ENCODE measurements around the gene TMA16.

Gene TMA16

DNA sequence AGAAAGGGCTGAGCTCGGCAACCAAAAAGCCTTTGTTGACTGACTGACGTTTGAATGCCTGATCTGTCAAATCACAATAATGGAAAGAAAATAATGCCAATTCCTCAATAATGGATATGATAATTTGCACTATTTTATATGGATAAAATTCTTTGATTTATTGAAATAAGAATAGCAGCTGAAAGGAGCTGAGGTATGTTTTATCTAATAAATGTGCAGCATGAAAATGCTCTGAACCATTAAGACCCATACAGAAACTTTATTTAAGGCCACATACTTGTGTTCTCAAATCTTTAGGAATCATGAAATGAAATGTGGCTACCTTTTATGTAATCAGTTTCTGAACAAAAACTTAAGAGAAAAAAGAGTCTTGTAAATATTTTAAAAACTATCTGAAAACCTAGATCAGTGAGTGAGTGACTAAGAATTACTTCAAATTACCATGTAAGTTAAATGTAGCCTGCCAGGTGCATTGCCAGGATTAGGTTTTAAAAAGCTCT lies 69.8 kb downstream of the TMA16 start:
- Histone ChIP-seq H3K9me3 (ENCODE audit: control insufficient read depth, low read length) (no peaks in the 10 kb centered on the region), H2BK120ac (ENCODE audit: low read depth, low read length) (no peak overlapping the region), H3K27ac (ENCODE audit: low read length, poor library complexity, severe bottlenecking) (no peak overlapping the region), H3K4me2 (ENCODE audit: low read length, poor library complexity, severe bottlenecking) (no peak overlapping the region), H3K4me1 (ENCODE audit: control insufficient read depth, insufficient read depth, low read depth, low read length) (no peaks in the 10 kb centered on the region), H2AFZ (ENCODE audit: low read depth, low read length) (no peak overlapping the region), H3K23ac (ENCODE audit: low read length in 2 of 2) (no peak overlapping the region), H4K91ac (ENCODE audit: low read length) (no peak overlapping the region), H2BK5ac (ENCODE audit: low read depth, low read length, poor library complexity, severe bottlenecking) (no peak overlapping the region), H3K14ac (ENCODE audit: low read length in 2 of 2) (no peak overlapping the region), H3K4me3 (ENCODE audit: insufficient read depth in 1 of 2, low read depth in 1 of 2, low read length in 2 of 2) (no peak overlapping the region), H3K27me3 (ENCODE audit: control insufficient read depth in 1 of 2, insufficient read depth in 1 of 2, low read length in 2 of 2) (no peaks in the 10 kb centered on the region), H3K18ac (ENCODE audit: low read depth in 1 of 2, low read length in 2 of 2) (no peak overlapping the region), H2AK5ac (ENCODE audit: low read length, severe bottlenecking) (no peak overlapping the region), H3K9ac (ENCODE audit: low read length) (no peak overlapping the region), H3K36me3 (ENCODE audit: control insufficient read depth in 1 of 2, insufficient read depth in 2 of 2, low read depth in 1 of 2, low read length in 2 of 2) (no peaks in the 10 kb centered on the region), H4K8ac (ENCODE audit: low read length) (no peak overlapping the region), H2BK15ac (ENCODE audit: low read depth, poor library complexity, severe bottlenecking) (no peak overlapping the region), H2BK12ac (ENCODE audit: low read length in 2 of 2) (no peak overlapping the region), H3K79me1 (replicated peaks; ENCODE audit: low read length, poor library complexity, severe bottlenecking) (no peaks in the 10 kb centered on the region), H3K4ac (ENCODE audit: low read depth in 1 of 2, low read length in 2 of 2) (no peak overlapping the region)
- no peak for DNase-seq
- 100% methylated on average over 1 of the region's 2 CpGs for WGBS

DNA sequence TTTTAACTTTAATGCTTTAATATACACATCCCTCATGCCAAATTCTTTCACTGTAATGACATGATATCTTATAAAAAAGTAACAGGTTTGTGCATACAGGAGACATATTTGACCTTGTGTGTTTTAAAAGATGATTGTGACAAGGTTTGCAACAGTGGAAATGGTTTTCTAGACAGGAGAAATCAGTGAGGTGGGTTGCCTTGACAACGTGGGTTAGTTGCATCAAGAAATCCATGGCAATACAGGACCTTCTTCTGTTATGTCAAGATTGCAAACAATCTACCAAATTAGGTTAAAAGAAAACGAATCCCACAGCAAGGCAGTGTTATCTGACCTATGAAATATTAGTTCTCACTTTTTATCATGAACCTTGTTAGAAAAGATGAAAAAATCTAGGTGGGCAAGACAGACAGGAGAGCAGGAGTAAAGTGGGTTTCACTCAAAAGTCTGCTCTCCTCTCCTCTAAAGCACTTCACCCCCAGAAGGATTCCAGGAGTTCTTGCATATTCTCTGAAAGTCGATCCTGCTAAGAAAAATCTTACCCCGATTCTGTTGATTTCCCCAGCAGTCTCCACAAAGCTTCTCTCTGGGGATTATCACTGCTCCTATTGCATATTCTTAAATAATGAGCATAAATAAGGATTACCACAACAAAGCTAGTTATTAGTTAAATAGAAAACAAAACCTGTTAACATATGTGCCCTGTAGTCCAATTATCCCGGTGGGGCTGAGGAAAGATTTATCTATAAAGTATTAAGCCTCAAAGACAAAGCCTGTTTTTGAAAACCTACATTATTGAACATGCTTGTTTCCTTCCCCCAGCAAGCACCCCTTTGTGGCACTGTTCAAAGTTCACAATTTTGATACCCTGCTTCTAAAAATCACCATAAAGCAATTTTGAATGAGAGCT lies 71.0 kb downstream of the TMA16 start:
- H2AFZ ChIP-seq (ENCODE audit: low read depth, low read length): no peak overlapping the region
- H3K4me1 ChIP-seq (ENCODE audit: control insufficient read depth, insufficient read depth, low read depth, low read length): no peaks in the 10 kb centered on the region
- no peaks in the 10 kb centered on the region for H3K27me3 ChIP-seq (ENCODE audit: control insufficient read depth in 1 of 2, insufficient read depth in 1 of 2, low read length in 2 of 2)
- no peak overlapping the region for H2BK5ac ChIP-seq (ENCODE audit: low read depth, low read length, poor library complexity, severe bottlenecking)
- no peak overlapping the region for H3K27ac ChIP-seq (ENCODE audit: low read length, poor library complexity, severe bottlenecking)
- H3K18ac ChIP-seq (ENCODE audit: low read depth in 1 of 2, low read length in 2 of 2): no peak overlapping the region
- no peak overlapping the region for H2AK5ac ChIP-seq (ENCODE audit: low read length, severe bottlenecking)
- H2BK120ac ChIP-seq (ENCODE audit: low read depth, low read length): no peak overlapping the region
- no peaks in the 10 kb centered on the region for H3K36me3 ChIP-seq (ENCODE audit: control insufficient read depth in 1 of 2, insufficient read depth in 2 of 2, low read depth in 1 of 2, low read length in 2 of 2)
- no peak overlapping the region for H3K4me2 ChIP-seq (ENCODE audit: low read length, poor library complexity, severe bottlenecking)
- H3K9ac ChIP-seq (ENCODE audit: low read length): no peak overlapping the region
- no peak overlapping the region for H3K4ac ChIP-seq (ENCODE audit: low read depth in 1 of 2, low read length in 2 of 2)
- H4K8ac ChIP-seq (ENCODE audit: low read length): no peak overlapping the region
- no peak for DNase-seq
- no peak overlapping the region for H4K91ac ChIP-seq (ENCODE audit: low read length)
- no peak overlapping the region for H2BK12ac ChIP-seq (ENCODE audit: low read length in 2 of 2)
- H3K23ac ChIP-seq (ENCODE audit: low read length in 2 of 2): no peak overlapping the region
- WGBS: 61% methylated on average over 3 of the region's 5 CpGs
- no peaks in the 10 kb centered on the region for H3K9me3 ChIP-seq (ENCODE audit: control insufficient read depth, low read length)
- no peak overlapping the region for H3K4me3 ChIP-seq (ENCODE audit: insufficient read depth in 1 of 2, low read depth in 1 of 2, low read length in 2 of 2)
- H3K14ac ChIP-seq (ENCODE audit: low read length in 2 of 2): no peak overlapping the region
- H2BK15ac ChIP-seq (ENCODE audit: low read depth, poor library complexity, severe bottlenecking): no peak overlapping the region
- no peaks in the 10 kb centered on the region for H3K79me1 ChIP-seq (replicated peaks; ENCODE audit: low read length, poor library complexity, severe bottlenecking)

DNA sequence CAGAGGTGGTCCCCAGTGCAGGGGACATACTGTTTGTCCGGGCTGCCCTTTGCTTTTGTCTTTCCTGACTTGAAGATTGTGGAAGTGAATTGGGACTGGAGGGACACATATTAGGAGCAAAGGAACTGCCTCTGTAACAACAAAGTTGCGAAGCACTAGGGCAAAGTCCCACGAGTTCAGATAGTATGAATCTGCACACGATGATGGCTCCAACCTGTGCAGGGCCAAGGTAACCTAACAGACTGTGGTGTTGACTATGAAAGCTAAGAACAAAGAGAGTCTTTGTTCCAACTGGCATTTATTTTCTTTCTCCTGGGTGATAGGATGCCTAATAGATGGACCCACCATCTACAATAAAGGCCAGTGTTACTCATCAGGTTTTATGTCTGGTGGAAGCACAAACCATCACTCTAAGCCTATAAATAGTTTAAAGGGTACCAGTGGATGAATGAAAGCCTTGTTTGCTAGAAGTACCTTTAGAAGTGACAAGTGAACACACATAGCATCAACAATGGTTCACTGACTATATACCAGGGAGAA lies 71.8 kb downstream of the TMA16 start:
- no peak overlapping the region for H3K4me2 ChIP-seq (ENCODE audit: low read length, poor library complexity, severe bottlenecking)
- no peak overlapping the region for H3K14ac ChIP-seq (ENCODE audit: low read length in 2 of 2)
- H3K79me1 ChIP-seq (replicated peaks; ENCODE audit: low read length, poor library complexity, severe bottlenecking): no peaks in the 10 kb centered on the region
- no peak overlapping the region for H2AK5ac ChIP-seq (ENCODE audit: low read length, severe bottlenecking)
- no peak overlapping the region for H2BK15ac ChIP-seq (ENCODE audit: low read depth, poor library complexity, severe bottlenecking)
- no peak for DNase-seq
- no peaks in the 10 kb centered on the region for H3K36me3 ChIP-seq (ENCODE audit: control insufficient read depth in 1 of 2, insufficient read depth in 2 of 2, low read depth in 1 of 2, low read length in 2 of 2)
- no peaks in the 10 kb centered on the region for H3K9me3 ChIP-seq (ENCODE audit: control insufficient read depth, low read length)
- H2BK120ac ChIP-seq (ENCODE audit: low read depth, low read length): no peak overlapping the region
- H3K9ac ChIP-seq (ENCODE audit: low read length): no peak overlapping the region
- no peaks in the 10 kb centered on the region for H3K27me3 ChIP-seq (ENCODE audit: control insufficient read depth in 1 of 2, insufficient read depth in 1 of 2, low read length in 2 of 2)
- H3K4me3 ChIP-seq (ENCODE audit: insufficient read depth in 1 of 2, low read depth in 1 of 2, low read length in 2 of 2): no peak overlapping the region
- H3K4ac ChIP-seq (ENCODE audit: low read depth in 1 of 2, low read length in 2 of 2): no peak overlapping the region
- H3K27ac ChIP-seq (ENCODE audit: low read length, poor library complexity, severe bottlenecking): no peak overlapping the region
- no peak overlapping the region for H2AFZ ChIP-seq (ENCODE audit: low read depth, low read length)
- no peak overlapping the region for H3K23ac ChIP-seq (ENCODE audit: low read length in 2 of 2)
- H3K4me1 ChIP-seq (ENCODE audit: control insufficient read depth, insufficient read depth, low read depth, low read length): no peaks in the 10 kb centered on the region
- no peak overlapping the region for H4K8ac ChIP-seq (ENCODE audit: low read length)
- no peak overlapping the region for H2BK12ac ChIP-seq (ENCODE audit: low read length in 2 of 2)
- WGBS: 89% methylated on average over 4 of the region's 4 CpGs
- no peak overlapping the region for H4K91ac ChIP-seq (ENCODE audit: low read length)
- no peak overlapping the region for H2BK5ac ChIP-seq (ENCODE audit: low read depth, low read length, poor library complexity, severe bottlenecking)
- H3K18ac ChIP-seq (ENCODE audit: low read depth in 1 of 2, low read length in 2 of 2): no peak overlapping the region

DNA sequence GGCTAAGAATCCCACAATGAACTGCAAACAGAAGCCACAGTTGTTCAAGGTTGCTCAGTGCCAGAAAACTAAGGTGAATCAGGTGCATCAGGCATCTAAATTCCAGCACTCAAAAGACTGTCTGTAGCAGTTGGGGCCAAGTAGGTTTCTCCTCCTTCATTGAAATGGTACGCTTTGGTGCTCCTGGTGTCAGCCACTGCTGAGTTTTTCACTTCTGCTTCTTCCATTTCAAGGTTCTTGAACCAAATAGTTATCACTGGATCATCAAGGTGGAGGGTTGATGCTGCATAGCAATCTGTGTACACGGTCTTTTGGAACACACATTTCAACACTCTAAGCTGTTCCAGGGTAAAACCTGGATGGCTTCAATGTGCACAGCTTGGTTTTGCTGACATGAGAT lies 74.4 kb downstream of the TMA16 start:
- no peak overlapping the region for H2BK120ac ChIP-seq (ENCODE audit: low read depth, low read length)
- H2BK15ac ChIP-seq (ENCODE audit: low read depth, poor library complexity, severe bottlenecking): no peak overlapping the region
- H4K91ac ChIP-seq (ENCODE audit: low read length): no peak overlapping the region
- no peak overlapping the region for H3K23ac ChIP-seq (ENCODE audit: low read length in 2 of 2)
- no peak overlapping the region for H3K9ac ChIP-seq (ENCODE audit: low read length)
- DNase-seq: no peak
- H2BK12ac ChIP-seq (ENCODE audit: low read length in 2 of 2): no peak overlapping the region
- H3K36me3 ChIP-seq (ENCODE audit: control insufficient read depth in 1 of 2, insufficient read depth in 2 of 2, low read depth in 1 of 2, low read length in 2 of 2): no peaks in the 10 kb centered on the region
- no peak overlapping the region for H3K4ac ChIP-seq (ENCODE audit: low read depth in 1 of 2, low read length in 2 of 2)
- H2BK5ac ChIP-seq (ENCODE audit: low read depth, low read length, poor library complexity, severe bottlenecking): no peak overlapping the region
- H3K4me1 ChIP-seq (ENCODE audit: control insufficient read depth, insufficient read depth, low read depth, low read length): no peaks in the 10 kb centered on the region
- H3K4me3 ChIP-seq (ENCODE audit: insufficient read depth in 1 of 2, low read depth in 1 of 2, low read length in 2 of 2): no peak overlapping the region
- no peak overlapping the region for H3K14ac ChIP-seq (ENCODE audit: low read length in 2 of 2)
- no peaks in the 10 kb centered on the region for H3K27me3 ChIP-seq (ENCODE audit: control insufficient read depth in 1 of 2, insufficient read depth in 1 of 2, low read length in 2 of 2)
- no peaks in the 10 kb centered on the region for H3K79me1 ChIP-seq (replicated peaks; ENCODE audit: low read length, poor library complexity, severe bottlenecking)
- H2AK5ac ChIP-seq (ENCODE audit: low read length, severe bottlenecking): no peak overlapping the region
- H3K9me3 ChIP-seq (ENCODE audit: control insufficient read depth, low read length): no peaks in the 10 kb centered on the region
- H3K27ac ChIP-seq (ENCODE audit: low read length, poor library complexity, severe bottlenecking): no peak overlapping the region
- no peak overlapping the region for H3K4me2 ChIP-seq (ENCODE audit: low read length, poor library complexity, severe bottlenecking)
- no peak overlapping the region for H2AFZ ChIP-seq (ENCODE audit: low read depth, low read length)
- 95% methylated on average over 2 of the region's 2 CpGs for WGBS
- H3K18ac ChIP-seq (ENCODE audit: low read depth in 1 of 2, low read length in 2 of 2): no peak overlapping the region
- no peak overlapping the region for H4K8ac ChIP-seq (ENCODE audit: low read length)

Data from mesenchymal stem cell (in vitro differentiated cells and primary cell).